ENCODE data around the gene GTPBP8. TPM values are rescaled to one million over a fixed set of nuclear protein-coding genes. Genes with fewer than 3 reads are reported as not detected.

The GTPBP8 gene
- total and polyA plus RNA-seq, 2 of the 8 experiments (the other 6 are each of a cell fraction or from before 2014, with no cell fraction given), result 25.8 to 27.6 TPM

GRCh38 chr3:112976953-112977352 is 13.8 kb upstream of the GTPBP8 start (continued):
- TF ChIP-seq KDM1A (IDR thresholded peaks at IDR 0.05; ENCODE audit: borderline replicate concordance, low read length), result no peak
- no peak for TF ChIP-seq SP4 (IDR thresholded peaks at IDR 0.05; ENCODE audit: low read length)
- no peak for TF ChIP-seq SRF (IDR thresholded peaks at IDR 0.05; ENCODE audit: low read depth, low read length)
- TF ChIP-seq RFX5 (IDR thresholded peaks at IDR 0.05; ENCODE audit: borderline replicate concordance, low read depth, low read length), result no peak
- no peak for TF ChIP-seq TAF1 (IDR thresholded peaks at IDR 0.05; ENCODE audit: low read depth, low read length)
- TF ChIP-seq KDM4A (IDR thresholded peaks at IDR 0.05; ENCODE audit: low read depth, low read length, severe bottlenecking), result no peak
- TF ChIP-seq NRF1 (IDR thresholded peaks at IDR 0.05; ENCODE audit: low read depth, low read length), result no peak
- TF ChIP-seq ATF3 (IDR thresholded peaks at IDR 0.05; ENCODE audit: insufficient read depth, low read depth, low read length), result no peak
